PFSK-1 (cell line): Measurements from ENCODE around the gene TEX14.

ENCODE experiments used
- FOXP2 ChIP-seq: optimal IDR thresholded peaks from 2 replicates; pipeline ENCODE3; 2011; ENCODE audit warnings: borderline replicate concordance, control low read depth, inconsistent platforms; ENCODE audit not compliant: insufficient read depth; ENCODE audit errors: extremely low read length, extremely low read depth
- POLR2AphosphoS5 ChIP-seq: IDR thresholded peaks from 2 replicates; pipeline ENCODE4 v1.6.1; 2012; ENCODE audit warnings: low read depth, mild to moderate bottlenecking, control low read depth, low read length, moderate library complexity
- SIN3A ChIP-seq: IDR thresholded peaks from 2 replicates; pipeline ENCODE4 v1.6.1; 2012; ENCODE audit warnings: mild to moderate bottlenecking, low read length, moderate library complexity, borderline replicate concordance; ENCODE audit not compliant: insufficient read depth
- TAF1 ChIP-seq: IDR thresholded peaks from 2 replicates; pipeline ENCODE4 v1.6.1; 2012; ENCODE audit warnings: low read length, control low read depth, borderline replicate concordance; ENCODE audit not compliant: insufficient read depth
- TF ChIP-seq, protein P1 (sequence below), 2 experiments: IDR thresholded peaks; 2 replicates each; pipeline versions ENCODE4 v1.6.1 to v1.8.0; 2011 to 2012; ENCODE audit warnings: low read depth in 2 of 2, low read length in 2 of 2, control low read depth in 1 of 2, inconsistent platforms in 1 of 2, mild to moderate bottlenecking in 1 of 2, moderate library complexity in 1 of 2; ENCODE audit not compliant: insufficient read depth in 1 of 2

DNA sequence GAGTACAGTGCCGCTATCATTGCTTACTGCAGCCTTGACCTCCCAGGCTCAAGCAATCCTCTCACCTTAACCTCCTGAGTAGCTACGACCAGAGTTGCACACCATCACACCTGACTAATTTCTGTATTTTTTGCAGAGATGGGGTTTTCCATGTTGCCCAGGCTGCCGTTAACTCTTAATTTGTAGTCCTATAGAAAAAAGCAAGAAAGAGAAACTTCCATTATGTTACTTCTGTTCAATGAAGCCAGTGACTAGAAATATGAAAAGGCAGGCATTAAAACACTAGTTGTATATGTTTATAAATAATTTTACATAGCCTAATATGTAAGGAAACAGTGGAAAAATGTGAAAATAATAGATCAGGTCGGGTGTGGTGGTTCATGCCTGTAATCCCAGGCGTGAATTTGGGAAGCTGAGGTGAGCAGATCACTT is 10.2 kb upstream of the TEX14 start:
- TF ChIP-seq TAF1 (no peak), SIN3A (no peak), POLR2AphosphoS5 (no peak), FOXP2 (no peak)
- TF ChIP-seq, protein P1, sequence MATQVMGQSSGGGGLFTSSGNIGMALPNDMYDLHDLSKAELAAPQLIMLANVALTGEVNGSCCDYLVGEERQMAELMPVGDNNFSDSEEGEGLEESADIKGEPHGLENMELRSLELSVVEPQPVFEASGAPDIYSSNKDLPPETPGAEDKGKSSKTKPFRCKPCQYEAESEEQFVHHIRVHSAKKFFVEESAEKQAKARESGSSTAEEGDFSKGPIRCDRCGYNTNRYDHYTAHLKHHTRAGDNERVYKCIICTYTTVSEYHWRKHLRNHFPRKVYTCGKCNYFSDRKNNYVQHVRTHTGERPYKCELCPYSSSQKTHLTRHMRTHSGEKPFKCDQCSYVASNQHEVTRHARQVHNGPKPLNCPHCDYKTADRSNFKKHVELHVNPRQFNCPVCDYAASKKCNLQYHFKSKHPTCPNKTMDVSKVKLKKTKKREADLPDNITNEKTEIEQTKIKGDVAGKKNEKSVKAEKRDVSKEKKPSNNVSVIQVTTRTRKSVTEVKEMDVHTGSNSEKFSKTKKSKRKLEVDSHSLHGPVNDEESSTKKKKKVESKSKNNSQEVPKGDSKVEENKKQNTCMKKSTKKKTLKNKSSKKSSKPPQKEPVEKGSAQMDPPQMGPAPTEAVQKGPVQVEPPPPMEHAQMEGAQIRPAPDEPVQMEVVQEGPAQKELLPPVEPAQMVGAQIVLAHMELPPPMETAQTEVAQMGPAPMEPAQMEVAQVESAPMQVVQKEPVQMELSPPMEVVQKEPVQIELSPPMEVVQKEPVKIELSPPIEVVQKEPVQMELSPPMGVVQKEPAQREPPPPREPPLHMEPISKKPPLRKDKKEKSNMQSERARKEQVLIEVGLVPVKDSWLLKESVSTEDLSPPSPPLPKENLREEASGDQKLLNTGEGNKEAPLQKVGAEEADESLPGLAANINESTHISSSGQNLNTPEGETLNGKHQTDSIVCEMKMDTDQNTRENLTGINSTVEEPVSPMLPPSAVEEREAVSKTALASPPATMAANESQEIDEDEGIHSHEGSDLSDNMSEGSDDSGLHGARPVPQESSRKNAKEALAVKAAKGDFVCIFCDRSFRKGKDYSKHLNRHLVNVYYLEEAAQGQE (IDR thresholded peaks at IDR 0.05; ENCODE audit: insufficient read depth in 1 of 2, low read depth in 2 of 2, low read length in 2 of 2), result no peak
